Thoracic aorta (tissue), 2 donors: ENCODE measurements around the gene CTDSPL2. TPM values are rescaled to one million over a fixed set of nuclear protein-coding genes. Genes with fewer than 3 reads are reported as not detected.

ENCODE experiments used
- ATAC-seq: fragments of 150-250 bp; one replicate; pipeline ENCODE4 v1.8.0; 2017; ENCODE audit warnings: low read depth; ENCODE audit not compliant: insufficient number of reproducible peaks, low FRiP score
- DNase-seq: peaks from one replicate; pipeline ENCODE4 v3.0.0-alpha.2; 2020; ENCODE audit warnings: low spot score
- H3K27ac ChIP-seq, 2 donors: fragments of 200-600 bp; sonication (generic); 1 replicate in 1 of 2; 2 replicates in 1 of 2; pipeline ENCODE4 v1.5.1; 2016; ENCODE audit warnings: mild to moderate bottlenecking in 2 of 2, moderate library complexity in 2 of 2
- H3K27me3 ChIP-seq: fragments of 200-600 bp; sonication (generic); replicated peaks from 2 replicates; pipeline ENCODE4 v1.6.0; 2016; ENCODE audit warnings: mild to moderate bottlenecking; ENCODE audit not compliant: insufficient read depth
- H3K36me3 ChIP-seq: fragments of 200-600 bp; sonication (generic); one replicate; pipeline ENCODE4 v1.5.1; 2016
- H3K4me1 ChIP-seq, 2 donors: fragments of 200-600 bp; sonication (generic); 1 replicate in 1 of 2; 2 replicates in 1 of 2; pipeline versions ENCODE4 v1.5.1 to v1.6.0; 2016; ENCODE audit warnings: low read depth in 2 of 2, mild to moderate bottlenecking in 1 of 2; ENCODE audit not compliant: control insufficient read depth in 1 of 2
- H3K4me3 ChIP-seq: fragments of 200-600 bp; sonication (generic); 2 replicates; pipeline ENCODE4 v1.5.1; 2016; ENCODE audit warnings: mild to moderate bottlenecking
- H3K9me3 ChIP-seq: fragments of 200-600 bp; sonication (generic); 2 replicates; pipeline ENCODE4 v1.5.1; 2016
- CTCF ChIP-seq: fragments of 200-600 bp; sonication (generic); IDR thresholded peaks from one replicate; pipeline ENCODE4 v1.5.1; 2019; ENCODE audit warnings: antibody characterized with exemption
- total RNA-seq, 2 donors: library from RNA; depleted of rRNA; stranded (reverse); fragments of >200 nt; gene quantifications; one replicate each; pipeline versions ENCODE4 v1.1.0 to v1.2.3, GENCODE V29; 2016

Gene CTDSPL2
- total RNA-seq, 2 donors from 2014 or later = 30.9 to 64.5 TPM

DNA sequence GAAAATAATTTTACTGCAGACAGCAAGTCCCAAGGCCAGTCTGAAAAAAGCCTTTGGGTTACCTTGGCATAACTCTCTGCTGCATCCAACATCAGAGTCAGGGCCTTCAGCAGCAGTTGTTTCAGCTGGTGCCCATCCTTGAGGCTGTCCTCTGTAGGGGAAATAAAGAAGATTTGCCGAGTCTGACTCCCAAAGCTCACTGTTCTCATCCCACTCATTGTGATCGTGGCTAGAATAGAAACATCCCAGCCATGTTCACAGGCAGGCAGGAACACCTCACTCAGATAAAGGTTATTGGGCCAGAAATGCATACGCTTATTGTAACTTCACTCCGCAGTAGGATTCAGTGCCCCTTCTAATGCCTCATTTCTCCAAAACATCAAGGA, 138.7 kb downstream of the CTDSPL2 start:
- TF ChIP-seq CTCF = no peak
- ATAC-seq (no peak), DNase-seq (no peak)
- Histone ChIP-seq H3K9me3 (no peaks in the 10 kb centered on the region), H3K27me3 (no peaks in the 10 kb centered on the region), H3K27ac (no peak overlapping the region), H3K4me1 (no peaks in the 10 kb centered on the region), H3K36me3 (peaks cover 51% of the 10 kb centered on the region), H3K4me3 (no peak overlapping the region)

DNA sequence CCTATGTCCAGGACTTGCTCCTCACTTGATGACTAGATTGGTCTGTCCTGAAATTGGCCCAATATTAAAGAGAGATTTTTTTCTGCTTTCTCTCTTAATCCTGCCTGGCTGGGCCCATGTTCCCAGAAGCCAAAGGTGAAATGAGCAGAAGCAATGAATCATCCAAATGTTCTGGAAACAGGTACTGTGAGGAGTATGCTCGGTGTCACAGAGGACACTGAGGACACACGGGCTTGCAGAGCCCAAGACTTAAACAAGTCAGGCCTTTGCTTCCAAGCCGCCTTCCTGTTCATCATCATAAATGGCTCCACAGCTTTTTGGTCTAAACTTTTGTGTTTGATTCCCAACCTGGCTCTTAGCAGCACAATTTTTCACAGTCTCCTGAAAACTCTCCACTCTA, 140.9 kb downstream of the CTDSPL2 start:
- H3K36me3 ChIP-seq = peaks cover 38% of the 10 kb centered on the region
- no peak overlapping the region for H3K27ac ChIP-seq
- TF ChIP-seq CTCF = no peak
- ATAC-seq (no peak), DNase-seq (no peak)
- no peak overlapping the region for H3K4me3 ChIP-seq
- H3K27me3 ChIP-seq = no peaks in the 10 kb centered on the region
- H3K4me1 ChIP-seq = no peaks in the 10 kb centered on the region
- H3K9me3 ChIP-seq = no peaks in the 10 kb centered on the region

- ATAC-seq = no peak
- H3K9me3 ChIP-seq = no peaks in the 10 kb centered on the region
- no peak overlapping the region for H3K4me3 ChIP-seq
- H3K36me3 ChIP-seq = peaks cover 35% of the 10 kb centered on the region
- no peak for TF ChIP-seq CTCF
- H3K27ac ChIP-seq = no peak overlapping the region
- no peaks in the 10 kb centered on the region for H3K4me1 ChIP-seq
- DNase-seq = no peak
- H3K27me3 ChIP-seq = no peaks in the 10 kb centered on the region
Measured at GRCh38 chr15:44569316-44569715, 141.9 kb downstream of the CTDSPL2 start.

- no peak for ATAC-seq
- Histone ChIP-seq H3K4me1 (no peaks in the 10 kb centered on the region), H3K27me3 (no peaks in the 10 kb centered on the region), H3K27ac (no peak overlapping the region), H3K36me3 (peaks cover 29% of the 10 kb centered on the region), H3K4me3 (no peak overlapping the region), H3K9me3 (no peaks in the 10 kb centered on the region)
- no peak for TF ChIP-seq CTCF
- DNase-seq = no peak
Measured at GRCh38 chr15:44570361-44570760, 142.9 kb downstream of the CTDSPL2 start.

DNA sequence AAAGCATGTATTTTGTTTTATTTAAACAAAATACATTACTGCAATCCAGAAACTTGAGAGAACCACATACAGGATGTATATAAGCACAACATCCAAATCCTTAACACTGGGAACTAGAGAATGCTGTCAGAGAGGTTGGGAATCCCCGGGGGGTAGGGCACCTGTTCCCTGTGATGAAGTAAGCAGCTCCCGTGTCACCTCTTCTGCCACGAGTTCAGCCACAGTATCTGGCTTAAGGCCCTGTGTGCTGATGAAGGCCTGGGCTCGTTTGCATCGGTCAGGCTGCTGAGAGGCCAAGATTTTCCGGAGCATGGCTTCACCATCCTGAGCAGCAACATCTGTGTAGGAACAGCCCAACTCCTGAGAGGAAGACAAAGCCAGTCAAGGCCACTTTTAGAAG, 146.0 kb downstream of the CTDSPL2 start:
- no peak overlapping the region for H3K27ac ChIP-seq
- no peak for TF ChIP-seq CTCF
- H3K4me3 ChIP-seq = no peak overlapping the region
- H3K4me1 ChIP-seq = no peaks in the 10 kb centered on the region
- peaks cover 13% of the 10 kb centered on the region for H3K36me3 ChIP-seq
- DNase-seq (no peak), ATAC-seq (no peak)
- no peaks in the 10 kb centered on the region for H3K9me3 ChIP-seq
- H3K27me3 ChIP-seq = no peaks in the 10 kb centered on the region
